Sigmoid colon (tissue), 7 donors: ENCODE results near the gene PRKAB2. TPM values are rescaled to one million over a fixed set of nuclear protein-coding genes. Genes with fewer than 3 reads are reported as not detected.
"Not testable (repeated sequence)": the region's sequence is repeated elsewhere in the genome, so short reads cannot be mapped to it uniquely, and the experiment has no call there.

Experiments
- DNase-seq: peaks from one replicate; pipeline ENCODE4 v3.0.0-alpha.2; 2019
- H3K27ac ChIP-seq, 4 donors: fragments of 200-600 bp; sonication (generic); one replicate each; pipeline ENCODE4 v1.5.1; 2016 to 2019; ENCODE audit warnings: mild to moderate bottlenecking in 1 of 4
- H3K27me3 ChIP-seq, 3 donors: fragments of 200-600 bp; sonication (generic); one replicate each; pipeline ENCODE4 v1.5.1; 2019; ENCODE audit warnings: mild to moderate bottlenecking in 1 of 3
- H3K36me3 ChIP-seq, 4 donors: fragments of 200-600 bp; sonication (generic); one replicate each; pipeline ENCODE4 v1.5.1; 2016 to 2019
- H3K4me1 ChIP-seq, 4 donors: fragments of 200-600 bp; sonication (generic); one replicate each; pipeline ENCODE4 v1.5.1; 2017 to 2019
- H3K4me3 ChIP-seq, 4 donors: fragments of 200-600 bp; sonication (generic); one replicate each; pipeline ENCODE4 v1.5.1; 2017 to 2019; ENCODE audit warnings: mild to moderate bottlenecking in 2 of 4, moderate library complexity in 1 of 4
- H3K9me3 ChIP-seq, 4 donors: fragments of 200-600 bp in 3 of 4; sonication (generic) in 3 of 4; one replicate each; pipeline versions ENCODE4 v1.5.1 to v1.6.1; 2013 to 2019
- EP300 ChIP-seq, 4 donors: sonication (generic); formaldehyde crosslinking; IDR thresholded peaks; one replicate each; pipeline ENCODE4 v1.6.1; 2017; ENCODE audit warnings: antibody characterized with exemption in 4 of 4
- POLR2A ChIP-seq, 2 donors: fragments of 450-650 bp; IDR thresholded peaks; one replicate each; pipeline ENCODE4 v1.6.1; 2016; ENCODE audit warnings: antibody characterized with exemption in 2 of 2, mild to moderate bottlenecking in 2 of 2, moderate library complexity in 2 of 2
- POLR2AphosphoS5 ChIP-seq, 4 donors: sonication (generic); formaldehyde crosslinking; IDR thresholded peaks; one replicate each; pipeline ENCODE4 v1.6.1; 2017; ENCODE audit warnings: antibody characterized with exemption in 4 of 4
- WGBS, 2 donors: extraction: QIAGEN DNeasy Blood & Tissue Kit; methylation state at CpG; one replicate each; pipeline ENCODE4 v1.1.7; 2013; 5-methylcytosine and 5-hydroxymethylcytosine counted together
- intact Hi-C: fragments of 100-400 bp; cut with DNase I; formaldehyde crosslinking; loops from one replicate; pipeline ENCODE4 v1.15.1; 2023
- polyA plus RNA-seq, 3 donors: library from polyadenylated mRNA; stranded (reverse); fragments of 200-250 nt; gene quantifications; one replicate each; pipeline ENCODE4 v1.2.3, GENCODE V29; 2013
- total RNA-seq, 4 donors: library from RNA; depleted of rRNA; stranded (reverse); fragments of >200 nt; gene quantifications; one replicate each; pipeline ENCODE4 v1.1.0, GENCODE V29; 2016
- TF ChIP-seq, protein P1 (sequence below), 4 experiments: fragments of 450-650 bp in 3 of 4; fragments of 200-600 bp in 1 of 4; IDR thresholded peaks; one replicate each; pipeline ENCODE4 v1.5.1; 2016 to 2019; ENCODE audit warnings: antibody characterized with exemption in 4 of 4, mild to moderate bottlenecking in 3 of 4, moderate library complexity in 2 of 4
- donor health status: healthy with polysubstance abuse.
- donor health status: Bipolar disorder and iron deficiency.
- donor health status: healthy.

PRKAB2 gene
- total and polyA plus RNA-seq, 7 donors, result 5.4 to 40.3 (median 33.5) TPM

DNA sequence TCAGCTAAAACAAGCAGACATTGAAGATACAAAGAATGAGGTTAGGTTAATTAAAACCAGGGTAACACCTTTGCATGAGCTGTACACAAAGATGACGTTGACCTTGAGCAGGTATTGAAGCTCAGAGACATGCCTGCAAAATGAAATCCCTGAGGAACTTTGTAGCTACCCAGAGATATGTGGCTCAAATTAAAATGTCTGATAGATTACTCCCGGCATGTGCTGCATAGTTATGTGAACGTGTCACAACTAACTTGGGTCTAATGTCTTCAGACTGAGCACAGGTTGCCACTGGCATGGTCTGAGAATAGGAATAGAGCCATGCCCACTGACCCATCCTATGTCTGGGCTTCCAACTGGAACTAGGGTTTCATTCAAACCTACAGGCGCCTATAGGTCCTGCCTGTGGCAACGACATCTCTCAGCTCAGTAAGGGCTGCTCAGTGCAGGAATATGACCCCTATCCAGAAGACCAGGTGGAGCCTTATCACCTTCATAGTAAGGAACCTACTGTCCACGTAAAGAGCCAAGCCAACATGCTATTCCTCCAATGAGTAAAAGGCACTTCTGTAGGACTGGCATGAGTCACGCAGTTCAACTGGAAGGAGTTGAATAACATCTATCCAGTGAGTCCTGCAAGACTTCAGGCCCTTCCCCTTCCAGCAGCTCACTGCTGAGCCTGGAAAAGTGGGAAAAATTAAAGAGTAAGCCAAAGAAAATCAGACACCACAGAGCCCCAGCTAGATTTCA lies 60.7 kb downstream of the PRKAB2 start:
- intact Hi-C loops, result no loop called here
- 84 to 88% methylated on average over 7 of the region's 7 CpGs for WGBS, 2 donors
- no peaks in the 10 kb centered on the region for H3K9me3 ChIP-seq
- DNase-seq, result no peak
- TF ChIP-seq POLR2A (IDR thresholded peaks at IDR 0.05), result no peak
- TF ChIP-seq, protein P1, sequence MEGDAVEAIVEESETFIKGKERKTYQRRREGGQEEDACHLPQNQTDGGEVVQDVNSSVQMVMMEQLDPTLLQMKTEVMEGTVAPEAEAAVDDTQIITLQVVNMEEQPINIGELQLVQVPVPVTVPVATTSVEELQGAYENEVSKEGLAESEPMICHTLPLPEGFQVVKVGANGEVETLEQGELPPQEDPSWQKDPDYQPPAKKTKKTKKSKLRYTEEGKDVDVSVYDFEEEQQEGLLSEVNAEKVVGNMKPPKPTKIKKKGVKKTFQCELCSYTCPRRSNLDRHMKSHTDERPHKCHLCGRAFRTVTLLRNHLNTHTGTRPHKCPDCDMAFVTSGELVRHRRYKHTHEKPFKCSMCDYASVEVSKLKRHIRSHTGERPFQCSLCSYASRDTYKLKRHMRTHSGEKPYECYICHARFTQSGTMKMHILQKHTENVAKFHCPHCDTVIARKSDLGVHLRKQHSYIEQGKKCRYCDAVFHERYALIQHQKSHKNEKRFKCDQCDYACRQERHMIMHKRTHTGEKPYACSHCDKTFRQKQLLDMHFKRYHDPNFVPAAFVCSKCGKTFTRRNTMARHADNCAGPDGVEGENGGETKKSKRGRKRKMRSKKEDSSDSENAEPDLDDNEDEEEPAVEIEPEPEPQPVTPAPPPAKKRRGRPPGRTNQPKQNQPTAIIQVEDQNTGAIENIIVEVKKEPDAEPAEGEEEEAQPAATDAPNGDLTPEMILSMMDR (IDR thresholded peaks at IDR 0.05), result no peak
- TF ChIP-seq POLR2AphosphoS5 (IDR thresholded peaks at IDR 0.05), result no peak
- no peak for TF ChIP-seq EP300 (IDR thresholded peaks at IDR 0.05)
- H3K36me3 ChIP-seq, result no peaks in the 10 kb centered on the region
- H3K27me3 ChIP-seq, result no peaks in the 10 kb centered on the region
- H3K27ac ChIP-seq, result no peak overlapping the region
- H3K4me3 ChIP-seq, result no peak overlapping the region
- no peaks in the 10 kb centered on the region for H3K4me1 ChIP-seq

- no peak for DNase-seq
These were observed 61.4 kb downstream of the PRKAB2 start for GRCh38 chr1:147110872-147111271.

DNA sequence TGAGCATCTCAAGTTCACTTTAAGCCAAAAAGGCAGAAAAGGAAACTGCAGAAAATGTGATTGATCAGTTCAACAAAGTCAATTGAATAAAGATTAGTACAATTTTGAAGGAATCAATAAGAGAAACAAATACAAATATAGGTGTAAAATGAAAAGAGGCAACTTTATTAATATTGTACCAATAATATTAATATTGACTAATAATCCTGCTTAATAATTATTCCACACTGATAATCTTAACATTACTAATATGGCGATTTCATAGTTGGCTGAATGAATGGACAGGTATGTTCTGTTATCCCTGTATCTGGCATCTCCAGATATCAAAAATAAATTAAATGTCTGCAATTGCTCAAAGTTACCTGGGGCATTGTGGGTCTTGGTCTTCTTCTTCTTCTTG lies 61.8 kb downstream of the PRKAB2 start:
- Histone ChIP-seq H3K27ac (no peak overlapping the region), H3K4me1 (no peaks in the 10 kb centered on the region), H3K36me3 (no peaks in the 10 kb centered on the region), H3K9me3 (no peaks in the 10 kb centered on the region), H3K27me3 (no peaks in the 10 kb centered on the region), H3K4me3 (no peak overlapping the region)
- intact Hi-C loops, result no loop called here
- DNase-seq, result no peak
- WGBS, 2 donors, result 96 to 98% methylated on average over 1 of the region's 1 CpG
- TF ChIP-seq POLR2AphosphoS5 (IDR thresholded peaks at IDR 0.05), result no peak
- TF ChIP-seq EP300 (IDR thresholded peaks at IDR 0.05), result no peak
- TF ChIP-seq POLR2A (IDR thresholded peaks at IDR 0.05), result no peak
- TF ChIP-seq, protein P1 (IDR thresholded peaks at IDR 0.05), result no peak

More at GRCh38 chr1:147110872-147111271, 61.4 kb downstream of the PRKAB2 start:
- intact Hi-C loops, result no loop called here
- Histone ChIP-seq H3K9me3 (no peaks in the 10 kb centered on the region), H3K4me3 (no peak overlapping the region), H3K27ac (no peak overlapping the region), H3K27me3 (no peaks in the 10 kb centered on the region), H3K4me1 (no peaks in the 10 kb centered on the region), H3K36me3 (no peaks in the 10 kb centered on the region)
- 85 to 90% methylated on average over 1 of the region's 1 CpG for WGBS, 2 donors
- TF ChIP-seq EP300 (IDR thresholded peaks at IDR 0.05) (no peak), POLR2AphosphoS5 (IDR thresholded peaks at IDR 0.05) (no peak), POLR2A (IDR thresholded peaks at IDR 0.05) (no peak)
- TF ChIP-seq, protein P1 (IDR thresholded peaks at IDR 0.05), result no peak

- Histone ChIP-seq H3K27ac (no peak overlapping the region), H3K4me3 (no peak overlapping the region), H3K36me3 (no peaks in the 10 kb centered on the region), H3K27me3 (no peaks in the 10 kb centered on the region), H3K9me3 (no peaks in the 10 kb centered on the region), H3K4me1 (no peaks in the 10 kb centered on the region)
- intact Hi-C loops, result no loop called here
- 45 to 63% methylated on average over 4 of the region's 4 CpGs for WGBS, 2 donors
- no peak for DNase-seq
- TF ChIP-seq, protein P1 (IDR thresholded peaks at IDR 0.05), result no peak
- TF ChIP-seq EP300 (IDR thresholded peaks at IDR 0.05) (no peak), POLR2AphosphoS5 (IDR thresholded peaks at IDR 0.05) (no peak)
These were observed 62.5 kb downstream of the PRKAB2 start for GRCh38 chr1:147109762-147110161.

DNA sequence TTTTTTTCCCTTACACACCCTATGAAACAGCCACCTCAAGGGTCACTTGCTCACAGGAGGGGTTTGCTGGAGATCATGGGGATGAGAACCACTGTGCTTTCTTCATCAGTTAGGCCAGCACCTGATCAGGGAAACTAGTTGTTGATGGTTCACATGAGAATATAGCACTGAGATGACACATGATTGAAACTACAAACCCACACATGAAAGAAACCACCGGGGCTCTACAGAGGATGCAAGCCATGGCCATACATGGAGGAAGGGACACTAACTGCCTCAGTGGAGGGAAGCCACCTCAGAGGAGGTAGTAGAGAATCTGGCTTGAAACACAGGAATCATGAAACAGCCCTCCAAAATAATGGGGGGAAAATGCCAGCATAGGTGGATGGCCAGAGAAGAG lies 63.2 kb downstream of the PRKAB2 start:
- WGBS, 2 donors, result 87 to 96% methylated on average over 1 of the region's 1 CpG
- no peak for TF ChIP-seq EP300 (IDR thresholded peaks at IDR 0.05)
- TF ChIP-seq, protein P1 (IDR thresholded peaks at IDR 0.05), result no peak
- no peak for TF ChIP-seq POLR2AphosphoS5 (IDR thresholded peaks at IDR 0.05)
- TF ChIP-seq POLR2A (IDR thresholded peaks at IDR 0.05), result no peak
- no peaks in the 10 kb centered on the region for H3K36me3 ChIP-seq
- no peaks in the 10 kb centered on the region for H3K9me3 ChIP-seq
- H3K27ac ChIP-seq, result no peak overlapping the region
- no peaks in the 10 kb centered on the region for H3K4me1 ChIP-seq
- no peak overlapping the region for H3K4me3 ChIP-seq
- intact Hi-C loops, result no loop called here
- no peak for DNase-seq
- H3K27me3 ChIP-seq, result no peaks in the 10 kb centered on the region

GRCh38 chr1:147106407-147106881 lies 65.8 kb downstream of the PRKAB2 start:
- H3K4me3 ChIP-seq, DNase-seq, H3K27me3 ChIP-seq, H3K27ac ChIP-seq, H3K36me3 ChIP-seq, H3K4me1 ChIP-seq, intact Hi-C loops, H3K9me3 ChIP-seq: not testable (repeated sequence)
- WGBS, 2 donors, result 73 to 79% methylated on average over 9 of the region's 9 CpGs
